Globus pallidus (tissue), 1 donor: ENCODE measurements around the gene ADK.
"Not testable (repeated sequence)": the region's sequence is repeated elsewhere in the genome, so short reads cannot be mapped to it uniquely, and the experiment has no call there.

Source experiments
- DNase-seq: peaks from one replicate; pipeline ENCODE4 v3.0.0-alpha.2; 2015; ENCODE audit warnings: low spot score

The ADK gene

DNA sequence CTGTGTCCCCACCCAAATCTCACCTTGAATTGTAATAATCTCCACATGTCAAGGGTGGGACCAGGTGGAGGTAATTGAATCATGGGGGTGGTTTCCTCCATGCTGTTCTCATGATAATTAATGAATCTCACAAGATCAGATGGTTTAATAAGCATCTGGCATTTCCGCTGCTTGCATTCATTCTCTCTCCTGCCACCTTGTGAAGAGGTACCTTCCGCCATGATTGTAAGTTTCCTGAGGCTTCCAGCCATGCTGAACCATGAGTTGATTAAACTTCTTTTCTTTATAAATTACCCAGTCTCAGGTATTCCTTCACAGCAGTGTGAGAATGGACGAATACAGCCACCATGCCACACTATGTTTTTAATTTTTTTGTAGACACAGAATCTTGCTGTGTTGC lies 345.3 kb downstream of the ADK start:
- DNase-seq, result not testable (repeated sequence)

- not testable (repeated sequence) for DNase-seq
These were observed 347.6 kb downstream of the ADK start for GRCh38 chr10:74498664-74499063.

DNA sequence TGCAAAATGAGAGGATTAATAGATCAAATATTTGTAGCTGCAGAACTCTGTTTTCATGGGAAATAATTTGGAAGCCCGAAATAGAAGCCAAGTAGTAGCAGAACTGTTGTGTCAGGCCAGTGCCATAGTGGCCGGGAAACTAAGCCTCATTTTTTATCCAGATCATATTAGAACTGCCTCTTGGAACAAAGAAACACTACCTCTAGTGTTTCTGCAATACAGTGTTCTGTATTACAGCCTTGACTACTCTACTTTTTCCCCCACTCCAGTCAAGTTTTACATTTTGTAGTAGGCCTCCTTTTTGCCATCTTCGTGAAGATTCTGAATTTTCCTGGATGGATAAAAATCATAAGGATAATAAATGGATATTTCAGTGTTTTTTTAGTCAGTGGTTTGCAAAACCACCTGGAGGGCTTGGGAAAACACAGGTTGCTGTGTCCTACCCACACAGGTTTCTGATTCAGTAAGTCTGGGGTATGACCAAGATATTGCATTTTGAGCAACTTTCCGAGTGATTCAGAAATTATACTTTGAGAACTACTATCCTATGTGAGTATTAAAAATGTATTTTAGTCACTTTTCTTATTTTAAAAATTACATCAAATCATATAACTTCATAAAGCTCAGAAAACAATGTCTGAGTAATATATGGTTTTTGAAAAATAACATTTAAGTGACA lies 349.1 kb downstream of the ADK start:
- DNase-seq, result no peak

DNA sequence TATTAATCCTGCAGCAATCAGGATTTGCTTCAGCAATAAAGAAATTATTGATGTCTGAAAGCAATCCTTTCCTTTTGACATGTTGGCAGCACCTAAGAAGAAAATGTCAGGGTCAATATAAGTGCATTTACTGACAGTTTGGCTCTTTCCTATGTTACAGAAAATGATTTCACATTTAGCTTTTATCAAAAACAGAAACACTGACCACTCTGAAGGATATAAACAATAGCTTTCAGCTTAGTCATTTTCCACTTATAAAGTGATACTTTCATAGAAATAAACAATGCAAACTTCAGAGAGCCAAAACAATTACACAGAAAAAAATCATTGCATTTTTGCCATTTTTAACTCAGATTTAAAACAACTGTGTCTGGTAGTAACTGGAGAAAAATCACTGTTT lies 349.8 kb downstream of the ADK start:
- no peak for DNase-seq

GRCh38 chr10:74502963-74503608 lies 352.1 kb downstream of the ADK start:
- DNase-seq, result no peak

- DNase-seq, result no peak
These were observed 356.9 kb downstream of the ADK start for GRCh38 chr10:74507951-74508350.

DNA sequence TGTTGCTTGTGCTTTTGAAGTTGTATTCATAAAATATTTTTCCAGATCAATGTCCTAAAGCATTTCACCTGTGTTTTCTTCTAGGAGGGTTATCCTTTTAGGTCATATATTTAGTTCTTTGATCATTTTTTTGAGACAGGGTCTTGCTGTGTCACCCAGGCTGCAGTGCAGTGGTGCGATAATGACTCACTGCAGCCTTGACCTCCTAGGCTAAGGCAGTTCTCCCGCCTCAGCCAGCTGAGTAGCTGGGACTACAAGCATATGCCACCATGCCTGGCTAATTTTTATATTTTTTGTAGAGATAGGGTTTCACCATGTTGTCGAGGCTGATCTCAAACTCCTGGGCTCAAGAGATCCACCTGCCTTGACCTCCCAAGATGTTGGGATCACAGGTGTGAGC lies 359.6 kb downstream of the ADK start:
- DNase-seq, result no peak

DNA sequence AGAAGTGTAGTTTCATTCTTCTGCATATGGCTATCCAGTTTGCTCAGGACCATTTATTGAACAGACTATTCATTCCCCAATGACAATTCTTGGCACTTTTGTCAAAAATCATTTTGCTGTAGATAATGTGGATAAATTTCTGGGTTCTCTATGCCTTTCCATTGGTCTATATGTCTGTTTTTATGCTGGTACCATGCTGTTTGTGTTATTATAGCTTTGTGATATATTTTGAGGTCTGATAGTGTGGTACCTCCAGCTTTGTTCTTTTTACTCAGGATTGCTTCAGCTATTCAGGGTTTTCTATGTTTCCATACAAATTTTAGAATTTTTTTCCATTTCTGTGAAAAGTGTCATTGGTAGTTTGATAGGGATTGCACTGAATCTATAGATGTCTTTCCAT lies 360.0 kb downstream of the ADK start:
- no peak for DNase-seq

- DNase-seq, result no peak
These were observed 363.3 kb downstream of the ADK start for GRCh38 chr10:74514322-74514721.

GRCh38 chr10:74518061-74518460 lies 367.0 kb downstream of the ADK start:
- DNase-seq, result no peak

DNA sequence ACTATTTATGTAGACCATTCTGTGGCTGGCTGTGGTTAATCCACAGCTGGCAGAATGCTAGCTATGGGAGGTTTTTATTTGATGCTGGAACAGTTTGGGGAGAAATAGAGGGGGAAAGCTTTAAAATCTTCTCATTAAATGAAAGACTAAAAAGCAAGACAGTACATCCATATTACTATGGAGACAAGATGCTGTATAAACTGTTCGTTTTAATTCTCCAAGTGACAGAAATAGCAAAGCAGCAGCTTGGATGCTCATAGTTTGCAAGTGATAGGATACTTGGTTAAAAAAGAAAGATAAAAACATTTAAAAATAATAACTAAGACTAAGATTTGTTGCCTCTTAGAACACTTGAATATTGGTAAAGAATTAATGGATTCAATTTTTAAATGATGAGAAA lies 370.5 kb downstream of the ADK start:
- DNase-seq, result no peak

DNA sequence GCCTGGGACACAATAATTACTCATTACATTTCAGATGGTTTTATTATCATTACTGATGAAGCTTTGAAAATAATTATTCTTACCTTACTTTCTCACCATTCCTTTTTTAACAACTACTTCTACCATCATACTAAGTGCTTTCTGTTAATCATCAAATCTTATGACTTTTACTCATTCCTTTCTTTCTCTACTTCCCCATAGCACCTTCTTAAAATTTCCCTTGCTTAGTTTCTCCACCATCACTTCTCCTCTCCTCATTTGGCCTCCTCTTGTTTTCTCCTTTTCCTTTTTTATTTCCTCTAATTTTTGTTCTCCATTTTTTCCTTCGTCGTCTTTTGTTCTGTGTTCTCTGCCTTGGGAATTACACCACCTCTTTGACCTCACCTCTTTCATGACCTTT lies 372.2 kb downstream of the ADK start:
- no peak for DNase-seq

DNA sequence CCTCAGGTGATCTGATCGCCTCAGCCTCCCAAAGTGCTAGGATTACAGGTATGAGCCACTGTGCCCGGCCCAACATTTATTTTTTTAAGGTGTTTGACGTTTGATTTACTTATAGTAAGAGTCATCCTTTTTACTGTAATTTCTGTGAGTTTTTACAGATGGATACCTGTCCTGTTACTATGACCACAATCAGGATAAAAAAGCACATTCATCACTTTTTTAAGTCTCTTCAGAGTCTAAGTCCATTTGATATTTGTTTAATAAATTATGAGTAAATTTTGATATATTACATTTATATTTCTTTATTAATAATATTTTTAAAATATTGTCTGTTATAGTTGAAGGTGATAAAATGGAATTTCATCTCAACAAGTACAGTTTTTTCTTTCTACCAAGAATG lies 374.9 kb downstream of the ADK start:
- no peak for DNase-seq

DNA sequence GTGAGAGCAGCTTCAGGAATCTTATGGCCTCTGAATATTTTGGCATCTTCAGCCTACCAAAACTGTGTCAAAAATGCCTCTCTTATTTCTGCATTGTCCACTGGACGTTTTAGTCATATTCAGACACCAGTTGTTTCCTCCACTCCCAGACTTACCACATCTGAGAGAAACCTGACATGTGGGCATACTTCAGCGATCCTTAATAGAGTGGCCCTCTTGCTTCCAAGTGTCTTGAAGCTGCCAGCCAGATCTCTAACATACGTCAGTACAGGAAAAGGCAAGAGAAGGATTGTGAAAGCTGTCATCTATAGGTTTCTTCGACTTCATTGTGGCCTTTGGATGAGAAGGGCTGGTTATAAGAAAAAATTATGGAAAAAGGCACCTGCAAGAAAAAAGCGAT lies 376.6 kb downstream of the ADK start:
- not testable (repeated sequence) for DNase-seq

- no peak for DNase-seq
These were observed 378.2 kb downstream of the ADK start for GRCh38 chr10:74529205-74529604.

GRCh38 chr10:74530981-74531380 lies 380.0 kb downstream of the ADK start:
- DNase-seq, result no peak

DNA sequence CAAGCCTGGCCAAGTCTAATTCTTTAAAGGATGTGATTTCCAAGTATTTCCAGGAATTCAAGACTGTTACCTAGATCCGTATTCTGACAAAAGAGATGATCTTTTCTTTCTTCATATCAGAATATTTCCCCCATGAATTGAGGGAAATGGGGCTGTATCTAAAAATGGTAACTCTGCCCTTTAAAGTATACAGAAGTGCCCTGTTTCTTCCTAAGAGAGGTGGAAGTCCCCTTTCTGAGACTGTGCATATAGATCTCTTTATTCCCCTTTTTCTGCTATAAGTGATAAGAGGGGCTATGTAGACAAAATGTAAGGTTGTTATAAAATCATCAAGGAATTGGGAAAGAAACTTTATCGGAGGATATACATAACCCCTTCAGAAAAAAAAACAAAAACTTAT lies 388.3 kb downstream of the ADK start:
- DNase-seq, result no peak

GRCh38 chr10:74541375-74541774 lies 390.4 kb downstream of the ADK start:
- DNase-seq, result no peak

- DNase-seq, result no peak
These were observed 391.1 kb downstream of the ADK start for GRCh38 chr10:74542077-74542476.

- no peak for DNase-seq
These were observed 392.3 kb downstream of the ADK start for GRCh38 chr10:74543276-74543675.

- DNase-seq, result no peak
These were observed 393.1 kb downstream of the ADK start for GRCh38 chr10:74544106-74544505.

DNA sequence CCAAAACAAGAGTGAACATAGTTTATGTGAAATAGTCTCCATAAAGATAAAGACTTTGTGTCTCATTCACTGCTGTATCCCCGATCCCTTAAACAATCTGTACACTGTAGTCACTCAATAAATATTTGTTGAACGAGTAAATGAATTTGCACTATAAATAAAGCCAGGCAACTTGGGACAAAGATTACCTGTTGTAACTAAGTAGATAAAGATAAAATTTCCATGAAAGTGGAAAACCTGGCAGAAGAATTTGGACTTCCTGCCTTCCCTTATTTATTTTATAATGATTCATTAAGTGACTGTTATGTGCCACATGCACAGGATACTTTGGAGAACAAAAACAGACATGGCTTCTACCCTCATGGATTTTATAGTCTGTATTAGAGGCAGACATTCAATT lies 397.7 kb downstream of the ADK start:
- DNase-seq, result no peak

- DNase-seq, result no peak
These were observed 405.2 kb downstream of the ADK start for GRCh38 chr10:74556072-74556705.

DNA sequence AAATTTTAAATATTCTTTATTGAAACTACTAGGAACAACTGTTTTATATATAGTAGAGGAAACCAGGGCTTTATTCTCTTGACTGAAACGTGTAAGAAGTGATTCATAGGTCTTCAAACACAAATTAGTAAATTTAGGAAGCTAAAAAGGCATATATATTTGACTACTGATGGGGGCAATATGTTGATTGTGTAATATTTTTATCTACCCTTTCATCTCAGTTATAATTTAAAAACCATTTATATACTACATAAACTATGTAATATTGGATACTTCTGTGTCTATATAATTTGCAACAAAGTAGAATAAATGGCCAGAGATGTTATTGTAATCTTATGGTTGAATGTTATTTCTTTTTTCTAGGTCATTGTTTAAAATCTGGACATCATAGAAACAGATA lies 406.1 kb downstream of the ADK start:
- DNase-seq, result no peak
